ENCODE data around the gene MRPS10.
A peak's percentile ranks its signal among the peaks of the same experiment; 100 is the strongest.
"Not testable (repeated sequence)": the region's sequence is repeated elsewhere in the genome, so short reads cannot be mapped to it uniquely, and the experiment has no call there.

MRPS10 gene

GRCh38 chr6:42204768-42205282, 12.8 kb downstream of the MRPS10 start:
- no peak for DNase-seq

GRCh38 chr6:42203183-42203582, 14.5 kb downstream of the MRPS10 start:
- DNase-seq: no peak

GRCh38 chr6:42202131-42202915, 15.3 kb downstream of the MRPS10 start:
- not testable (repeated sequence) for DNase-seq

GRCh38 chr6:42201382-42201781, 16.3 kb downstream of the MRPS10 start:
- no peak for DNase-seq

- no peak for DNase-seq
These were observed 17.6 kb downstream of the MRPS10 start for GRCh38 chr6:42200035-42200434.

- DNase-seq: no peak
These were observed 18.3 kb downstream of the MRPS10 start for GRCh38 chr6:42199106-42199981.

- peak; percentile 13 to 25 for DNase-seq
These were observed 19.9 kb downstream of the MRPS10 start for GRCh38 chr6:42197555-42198362.

GRCh38 chr6:42195415-42195814, 22.2 kb downstream of the MRPS10 start:
- DNase-seq: no peak

GRCh38 chr6:42194056-42194455, 23.6 kb downstream of the MRPS10 start:
- no peak for DNase-seq

GRCh38 chr6:42193491-42193894, 24.2 kb downstream of the MRPS10 start:
- DNase-seq: no peak

- not testable (repeated sequence) for DNase-seq
These were observed 25.3 kb downstream of the MRPS10 start for GRCh38 chr6:42192385-42192784.

- DNase-seq: no peak
These were observed 27.0 kb downstream of the MRPS10 start for GRCh38 chr6:42190554-42191183.

- no peak for DNase-seq
These were observed 29.3 kb downstream of the MRPS10 start for GRCh38 chr6:42188406-42188805.

GRCh38 chr6:42185597-42185996, 32.1 kb downstream of the MRPS10 start:
- DNase-seq: no peak

GRCh38 chr6:42184475-42184874, 33.2 kb downstream of the MRPS10 start:
- DNase-seq: no peak

GRCh38 chr6:42182101-42182500, 35.6 kb downstream of the MRPS10 start:
- DNase-seq: no peak

GRCh38 chr6:42179945-42180313, 37.7 kb downstream of the MRPS10 start:
- peak in 1 of 2 donors; percentile 8 for DNase-seq

GRCh38 chr6:42179261-42179944, 38.3 kb downstream of the MRPS10 start:
- DNase-seq: no peak

- DNase-seq: peak; percentile 23 to 32
These were observed 39.9 kb downstream of the MRPS10 start for GRCh38 chr6:42177514-42178364.

- DNase-seq: no peak
These were observed 40.7 kb downstream of the MRPS10 start for GRCh38 chr6:42176981-42177380.

GRCh38 chr6:42175860-42176259, 41.8 kb downstream of the MRPS10 start:
- no peak for DNase-seq

Data from stimulated activated CD4-positive, alpha-beta T cell treated with anti-CD3 and anti-CD28 coated beads, Interleukin-2, amount 100 ng/mL, for 24 hours (primary cell).